Fibroblast of skin of right biceps (primary cell): Measurements from ENCODE around the gene C3orf20.

Source experiments
- DNase-seq: peaks from one replicate; pipeline ENCODE4 v3.0.0-alpha.2; 2013

The C3orf20 gene

GRCh38 chr3:14674841-14675240 lies at the start of gene C3orf20:
Gene C3orf20 (plus strand): TSS chr3:14675141. CDS start chr3:14682714, 7,573 bp downstream.
- no peak for DNase-seq

GRCh38 chr3:14625443-14625842 lies 49.5 kb upstream of the C3orf20 start:
- DNase-seq = no peak

GRCh38 chr3:14627815-14628214 lies 47.1 kb upstream of the C3orf20 start:
- DNase-seq = no peak

- DNase-seq = no peak
Measured at GRCh38 chr3:14628406-14628805, 46.5 kb upstream of the C3orf20 start.

GRCh38 chr3:14630404-14631100 lies 44.4 kb upstream of the C3orf20 start:
- no peak for DNase-seq

GRCh38 chr3:14631101-14631497 lies 43.8 kb upstream of the C3orf20 start:
- no peak for DNase-seq

GRCh38 chr3:14631687-14632441 lies 43.1 kb upstream of the C3orf20 start:
- DNase-seq = no peak

GRCh38 chr3:14632442-14632930 lies 42.5 kb upstream of the C3orf20 start:
- no peak for DNase-seq

- no peak for DNase-seq
Measured at GRCh38 chr3:14633417-14633816, 41.5 kb upstream of the C3orf20 start.

GRCh38 chr3:14633819-14634424 lies 41.0 kb upstream of the C3orf20 start:
- DNase-seq = peak; percentile 38

- peak; percentile 63 for DNase-seq
Measured at GRCh38 chr3:14634763-14635400, 40.1 kb upstream of the C3orf20 start.

- DNase-seq = no peak
Measured at GRCh38 chr3:14636496-14637087, 38.3 kb upstream of the C3orf20 start.

GRCh38 chr3:14640157-14640562 lies 34.8 kb upstream of the C3orf20 start:
- no peak for DNase-seq

- no peak for DNase-seq
Measured at GRCh38 chr3:14640734-14641133, 34.2 kb upstream of the C3orf20 start.

- no peak for DNase-seq
Measured at GRCh38 chr3:14641346-14641745, 33.6 kb upstream of the C3orf20 start.

GRCh38 chr3:14645453-14645852 lies 29.5 kb upstream of the C3orf20 start:
- no peak for DNase-seq

GRCh38 chr3:14646131-14646573 lies 28.8 kb upstream of the C3orf20 start:
- no peak for DNase-seq

- DNase-seq = no peak
Measured at GRCh38 chr3:14646589-14647413, 28.1 kb upstream of the C3orf20 start.

- DNase-seq = no peak
Measured at GRCh38 chr3:14647976-14648955, 26.7 kb upstream of the C3orf20 start.

GRCh38 chr3:14649466-14649865 lies 25.5 kb upstream of the C3orf20 start:
- DNase-seq = no peak

GRCh38 chr3:14650193-14650592 lies 24.7 kb upstream of the C3orf20 start:
- DNase-seq = no peak
